ENCODE measurements around the gene GALNT10. TPM values are rescaled to one million over a fixed set of nuclear protein-coding genes. Genes with fewer than 3 reads are reported as not detected.
A peak's percentile ranks its signal among the peaks of the same experiment; 100 is the strongest.

Gene GALNT10
- total and polyA plus RNA-seq, 2 donors from 2014 or later: 13.0 to 44.3 TPM

GRCh38 chr5:154264549-154265196 is 74.1 kb downstream of the GALNT10 start:
- Histone ChIP-seq H3K36me3 (ENCODE audit: control insufficient read depth in 2 of 3, insufficient read depth in 3 of 3, low read length in 3 of 3) (no peaks in the 10 kb centered on the region), H3K4me1 (ENCODE audit: control insufficient read depth in 2 of 3, insufficient read depth in 2 of 3, low read depth in 1 of 3, low read length in 3 of 3) (peaks cover 0 to 9% (median 0%) of the 10 kb centered on the region in 3 donors), H3K27me3 (ENCODE audit: control insufficient read depth, insufficient read depth, low read length) (no peaks in the 10 kb centered on the region), H3K4me3 (ENCODE audit: low read length in 3 of 3) (no peak overlapping the region), H3K9ac (ENCODE audit: low read length in 3 of 3) (no peak overlapping the region), H3K9me3 (ENCODE audit: control insufficient read depth in 2 of 3, insufficient read depth in 1 of 3, low read length in 3 of 3) (no peaks in the 10 kb centered on the region), H3K27ac (ENCODE audit: low read depth in 2 of 2, low read length in 2 of 2) (no peak overlapping the region)
- intact Hi-C loops (cut with DNase I): no loop called here
- DNase-seq (peak in 1 of 5 donors; percentile 43), FAIRE-seq (no peak)
- TF ChIP-seq CTCF (IDR thresholded peaks at IDR 0.05; ENCODE audit: borderline replicate concordance, extremely low read depth, insufficient read depth): no peak

GRCh38 chr5:154265197-154265773 is 74.8 kb downstream of the GALNT10 start:
- FAIRE-seq: no peak

GRCh38 chr5:154267516-154267915 is 77.0 kb downstream of the GALNT10 start:
- FAIRE-seq: no peak
- peak in 1 of 5 donors; percentile 43 for DNase-seq
- Histone ChIP-seq H3K4me1 (ENCODE audit: control insufficient read depth in 2 of 3, insufficient read depth in 2 of 3, low read depth in 1 of 3, low read length in 3 of 3) (peaks cover 0 to 11% (median 7%) of the 10 kb centered on the region in 3 donors), H3K27ac (ENCODE audit: low read depth in 2 of 2, low read length in 2 of 2) (no peak overlapping the region), H3K4me3 (ENCODE audit: low read length in 3 of 3) (no peak overlapping the region), H3K9ac (ENCODE audit: low read length in 3 of 3) (no peak overlapping the region), H3K36me3 (ENCODE audit: control insufficient read depth in 2 of 3, insufficient read depth in 3 of 3, low read length in 3 of 3) (no peaks in the 10 kb centered on the region), H3K27me3 (ENCODE audit: control insufficient read depth, insufficient read depth, low read length) (no peaks in the 10 kb centered on the region), H3K9me3 (ENCODE audit: control insufficient read depth in 2 of 3, insufficient read depth in 1 of 3, low read length in 3 of 3) (no peaks in the 10 kb centered on the region)
- TF ChIP-seq CTCF (IDR thresholded peaks at IDR 0.05; ENCODE audit: borderline replicate concordance, extremely low read depth, insufficient read depth): no peak
- intact Hi-C loops (cut with DNase I): no loop called here

More at GRCh38 chr5:154265197-154265773, 74.8 kb downstream of the GALNT10 start:
- H3K27me3 ChIP-seq (ENCODE audit: control insufficient read depth, insufficient read depth, low read length): no peaks in the 10 kb centered on the region
- no peaks in the 10 kb centered on the region for H3K36me3 ChIP-seq (ENCODE audit: control insufficient read depth in 2 of 3, insufficient read depth in 3 of 3, low read length in 3 of 3)
- H3K9me3 ChIP-seq (ENCODE audit: control insufficient read depth in 2 of 3, insufficient read depth in 1 of 3, low read length in 3 of 3): no peaks in the 10 kb centered on the region
- TF ChIP-seq CTCF (IDR thresholded peaks at IDR 0.05; ENCODE audit: borderline replicate concordance, extremely low read depth, insufficient read depth): no peak
- no peak overlapping the region for H3K9ac ChIP-seq (ENCODE audit: low read length in 3 of 3)
- H3K4me3 ChIP-seq (ENCODE audit: low read length in 3 of 3): no peak overlapping the region
- intact Hi-C loops (cut with DNase I): no loop called here
- DNase-seq: no peak
- H3K4me1 ChIP-seq (ENCODE audit: control insufficient read depth in 2 of 3, insufficient read depth in 2 of 3, low read depth in 1 of 3, low read length in 3 of 3): peaks cover 0 to 9% (median 0%) of the 10 kb centered on the region in 3 donors
- no peak overlapping the region for H3K27ac ChIP-seq (ENCODE audit: low read depth in 2 of 2, low read length in 2 of 2)
